ENCODE data around the gene TFDP2.

Gene TFDP2

GRCh38 chr3:142065344-142065743 is 84.0 kb downstream of the TFDP2 start:
- DNase-seq, result no peak

DNA sequence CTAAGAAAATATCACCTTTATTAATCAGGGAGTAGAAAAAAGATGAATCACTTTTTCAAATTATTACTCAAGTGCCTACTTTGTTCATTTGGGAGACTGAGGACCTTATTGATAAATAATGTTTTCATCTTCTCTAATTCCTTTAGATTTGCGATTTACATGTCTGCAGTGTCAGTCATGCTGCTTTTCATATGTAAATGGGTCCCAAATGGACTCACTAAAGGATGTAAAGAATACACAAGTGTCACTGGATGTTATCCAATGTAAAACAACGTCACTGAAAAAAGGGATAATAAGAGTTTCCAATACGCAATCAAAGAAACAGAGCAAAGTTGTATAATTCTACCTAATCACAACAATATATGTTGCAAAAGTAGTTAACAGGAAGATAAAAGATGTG is 84.9 kb downstream of the TFDP2 start:
- no peak for DNase-seq

- DNase-seq, result no peak
Observed at GRCh38 chr3:142057331-142057725, 92.0 kb downstream of the TFDP2 start.

DNA sequence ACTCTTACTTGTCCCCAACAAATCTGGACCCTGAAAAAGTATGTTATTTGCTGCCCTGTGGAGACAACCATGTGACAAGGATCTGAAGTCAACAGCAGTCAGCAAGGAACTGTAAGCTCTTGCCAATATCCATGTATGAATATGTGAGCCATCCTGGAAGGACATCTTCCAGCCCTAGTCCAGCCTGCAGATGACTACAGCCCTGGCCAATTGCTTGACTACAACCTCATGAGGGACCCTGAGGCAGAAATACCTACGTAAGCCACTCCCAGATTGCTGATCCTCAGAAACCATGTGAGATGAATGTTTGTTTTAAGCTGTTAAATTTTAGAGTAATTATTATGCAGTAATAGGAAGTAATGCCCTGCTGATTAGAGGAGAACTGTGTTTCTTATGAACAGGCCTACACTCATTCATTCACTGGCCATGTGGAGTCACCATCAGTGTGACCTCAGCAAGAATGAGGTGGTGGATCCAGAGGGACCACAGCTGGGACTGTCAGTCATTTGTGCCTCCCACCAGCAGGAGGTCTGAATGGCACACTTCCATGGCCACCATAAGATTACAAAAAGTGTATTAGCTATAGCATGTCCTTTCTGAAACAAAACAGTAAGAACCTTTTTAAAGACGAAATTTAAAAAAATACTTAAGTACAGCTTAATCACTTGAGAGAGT is 92.6 kb downstream of the TFDP2 start:
- no peak for DNase-seq

DNA sequence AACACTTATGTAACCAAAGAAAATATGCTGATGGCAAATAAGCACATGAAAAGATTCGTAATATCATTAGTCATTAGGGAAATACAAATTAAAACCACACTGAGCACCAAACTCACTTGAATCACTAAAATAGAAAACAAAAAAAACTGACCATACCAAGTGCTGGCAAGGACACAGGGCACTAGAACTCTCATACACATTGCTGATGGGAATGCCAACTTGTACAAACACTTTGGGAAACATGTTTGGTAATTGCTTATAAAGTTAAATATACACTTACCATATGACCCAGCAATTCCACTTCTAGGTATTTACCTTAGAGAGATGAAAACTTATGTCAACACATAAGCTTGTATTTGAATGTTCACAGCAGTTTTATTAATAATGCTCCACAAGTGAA is 95.5 kb downstream of the TFDP2 start:
- DNase-seq, result no peak

DNA sequence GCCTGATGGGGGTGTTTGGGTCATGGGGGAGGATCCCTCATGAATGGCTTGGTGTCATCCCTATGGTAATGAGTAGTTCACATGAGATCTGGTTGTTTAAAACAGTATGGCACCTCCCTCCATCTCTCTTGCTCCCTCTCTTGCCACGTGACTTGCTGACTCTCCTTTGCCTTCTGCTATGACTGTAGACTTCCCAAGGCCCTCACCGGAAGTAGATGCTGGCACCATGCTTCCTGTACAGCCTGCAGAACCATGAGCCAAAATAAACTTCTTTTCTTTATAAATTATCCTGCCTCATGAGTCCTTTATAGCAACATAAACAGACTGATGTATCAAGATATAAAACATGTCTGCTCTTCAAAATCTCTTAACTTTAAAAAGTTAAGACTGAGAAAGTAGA is 96.1 kb downstream of the TFDP2 start:
- peak; percentile 13 for DNase-seq

GRCh38 chr3:142051351-142051750 is 98.0 kb downstream of the TFDP2 start:
- no peak for DNase-seq

DNA sequence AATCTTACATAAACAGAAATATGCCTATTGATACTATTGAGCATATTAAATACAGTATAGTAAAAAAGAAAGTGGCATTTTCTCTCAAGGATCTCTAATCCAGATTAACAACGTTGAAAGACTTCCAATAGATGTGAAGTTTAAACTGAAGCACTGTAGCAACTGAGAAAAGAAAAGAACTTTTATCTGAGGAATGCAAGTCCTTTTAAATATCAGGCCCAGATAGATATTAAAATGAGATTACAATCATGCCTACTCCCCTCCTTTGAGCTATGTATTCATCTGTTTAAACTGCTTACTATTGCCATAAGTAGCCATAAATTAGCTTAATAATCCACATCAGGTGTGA is 102.3 kb downstream of the TFDP2 start:
- no peak for DNase-seq

DNA sequence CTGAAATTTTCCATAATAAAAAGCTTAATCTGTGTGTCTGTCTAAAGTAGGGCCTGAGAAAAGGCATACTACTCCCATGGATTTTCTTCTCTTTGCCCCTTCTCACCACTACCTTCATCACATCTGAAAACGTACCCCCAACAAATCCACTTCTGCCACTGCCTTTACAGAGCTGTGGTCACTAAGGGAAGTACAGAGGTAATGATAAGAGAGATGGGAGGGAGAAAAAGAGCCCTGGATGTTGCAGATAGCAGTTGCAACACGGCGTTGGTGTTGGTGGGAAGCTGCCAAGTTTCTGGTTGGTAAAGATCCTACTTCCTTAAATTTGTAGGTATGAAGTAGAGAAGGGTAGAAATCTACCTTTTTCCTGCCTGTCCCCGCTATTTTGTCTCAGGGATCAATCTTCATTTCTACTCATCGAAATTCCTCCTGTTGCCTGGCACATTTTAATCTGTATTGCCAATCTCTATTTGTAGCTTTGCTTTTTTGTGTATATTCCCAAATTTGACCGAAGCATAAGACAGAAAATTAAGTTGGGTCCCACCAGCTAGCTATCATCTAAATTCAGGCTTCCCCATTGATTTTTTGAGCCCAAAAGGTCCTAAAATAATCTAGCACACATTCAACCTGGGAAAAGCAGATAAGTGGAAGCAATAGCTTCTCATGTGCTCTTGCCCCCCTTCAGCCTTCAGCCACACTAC is 102.9 kb downstream of the TFDP2 start:
- no peak for DNase-seq

DNA sequence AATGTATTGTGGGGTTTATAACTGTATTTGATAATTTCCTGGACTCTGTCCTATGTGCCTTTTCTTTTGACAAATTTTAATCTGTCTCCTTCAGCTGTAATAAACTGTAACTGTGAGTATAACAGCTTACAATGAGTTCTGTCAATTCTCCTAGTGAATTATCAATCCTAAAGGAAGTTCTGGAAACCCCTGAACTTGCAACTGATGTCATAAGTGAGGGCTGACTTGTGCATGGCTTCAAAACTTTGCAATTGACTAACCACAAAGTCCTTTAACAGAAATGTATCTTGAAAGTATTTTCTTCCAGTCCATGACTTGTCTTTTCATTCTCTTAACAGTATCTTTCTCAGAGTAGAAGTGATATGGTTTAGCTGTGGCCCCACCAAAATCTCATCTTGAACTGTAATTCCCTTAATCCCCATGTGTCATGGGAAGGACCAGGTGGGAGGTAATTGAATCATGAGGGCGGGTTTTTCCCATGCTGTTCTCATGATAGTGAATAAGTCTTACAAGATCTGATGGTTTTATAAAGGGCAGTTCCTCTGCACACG is 108.3 kb downstream of the TFDP2 start:
- DNase-seq, result no peak

- peak; percentile 15 for DNase-seq
Observed at GRCh38 chr3:142035308-142035922, 113.9 kb downstream of the TFDP2 start.

DNA sequence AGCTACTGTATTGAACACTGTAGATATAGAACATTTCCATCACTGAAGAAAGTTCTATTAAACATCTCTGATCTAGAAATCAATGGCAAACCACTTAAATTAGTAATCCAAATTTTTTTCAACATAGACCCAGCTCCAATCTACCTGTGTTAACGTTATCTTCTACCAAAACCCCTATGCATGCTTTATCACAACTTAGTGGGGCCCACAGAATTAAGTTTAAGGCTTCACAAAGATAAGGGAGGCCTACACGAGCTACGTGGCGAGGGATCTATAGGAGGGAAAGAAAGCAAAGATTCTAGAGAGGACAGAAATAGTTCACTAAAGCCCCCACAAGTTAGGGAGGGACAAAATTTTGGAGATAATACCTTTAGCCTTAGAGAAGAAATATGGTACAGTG is 116.1 kb downstream of the TFDP2 start:
- no peak for DNase-seq

GRCh38 chr3:142031575-142031974 is 117.8 kb downstream of the TFDP2 start:
- no peak for DNase-seq

DNA sequence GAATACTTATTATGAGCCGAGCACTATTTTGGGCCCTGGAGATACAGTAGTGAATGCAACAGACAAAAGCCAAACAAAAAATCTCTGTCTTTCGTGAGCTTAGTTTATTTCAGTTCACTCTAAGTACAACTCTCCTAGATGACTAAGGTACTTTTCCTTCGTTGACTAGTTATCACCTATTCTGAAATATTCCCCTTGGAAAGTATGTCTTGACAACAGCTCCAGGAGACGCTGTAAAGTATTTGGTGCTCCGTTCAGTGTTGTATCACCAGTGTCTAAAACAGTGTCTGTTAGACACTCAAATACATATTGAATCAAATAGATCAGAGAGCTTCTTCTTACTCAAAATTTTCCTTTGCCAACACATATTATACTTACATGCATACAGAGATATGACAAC is 119.6 kb downstream of the TFDP2 start:
- no peak for DNase-seq

- DNase-seq, result no peak
Observed at GRCh38 chr3:142029052-142029642, 120.2 kb downstream of the TFDP2 start.

DNA sequence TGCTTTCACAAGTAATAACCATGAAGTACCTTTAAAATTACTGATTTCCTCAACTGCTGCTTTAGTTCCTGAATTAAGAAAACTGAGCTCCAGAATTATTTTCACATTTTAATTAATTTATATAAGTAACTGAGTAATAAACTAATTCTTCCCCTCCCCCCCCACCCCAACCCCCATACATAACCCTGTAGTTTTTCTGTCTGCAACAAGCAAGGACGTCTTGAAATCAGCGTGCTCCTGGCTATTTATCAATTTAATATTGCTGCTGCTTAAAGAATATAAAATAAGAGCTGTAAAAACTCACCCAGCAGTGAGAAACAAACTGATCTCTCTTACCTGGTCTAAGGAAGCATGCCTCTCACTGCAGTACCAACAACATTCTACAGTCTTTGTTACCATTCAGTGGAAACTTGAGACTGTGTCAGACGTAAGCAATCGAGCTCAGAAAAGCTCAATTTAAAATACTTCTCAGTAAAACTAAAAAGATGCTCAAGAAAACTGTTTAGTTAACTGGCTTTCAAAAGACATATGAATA is 121.0 kb downstream of the TFDP2 start:
- DNase-seq, result peak; percentile 51

DNA sequence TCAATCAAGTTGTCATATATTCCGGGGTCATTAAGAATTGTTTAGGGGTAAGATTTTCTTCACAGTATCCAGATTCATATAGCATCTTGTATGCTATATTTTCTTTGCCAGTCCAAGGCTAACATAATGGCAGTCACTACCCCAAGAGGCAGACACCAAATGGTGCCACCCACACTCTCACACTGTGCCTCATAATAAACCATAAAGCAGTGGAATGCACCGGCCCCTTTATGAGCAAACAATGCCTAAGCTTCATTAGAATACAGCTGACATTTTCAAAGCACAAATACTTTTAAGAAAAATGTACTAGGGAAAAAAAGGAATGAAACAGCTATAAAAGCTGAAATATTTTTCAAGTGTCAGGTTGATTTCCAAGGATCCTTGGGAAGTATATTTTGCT is 121.6 kb downstream of the TFDP2 start:
- DNase-seq, result peak; percentile 29

GRCh38 chr3:142027300-142027699 is 122.0 kb downstream of the TFDP2 start:
- DNase-seq, result no peak

DNA sequence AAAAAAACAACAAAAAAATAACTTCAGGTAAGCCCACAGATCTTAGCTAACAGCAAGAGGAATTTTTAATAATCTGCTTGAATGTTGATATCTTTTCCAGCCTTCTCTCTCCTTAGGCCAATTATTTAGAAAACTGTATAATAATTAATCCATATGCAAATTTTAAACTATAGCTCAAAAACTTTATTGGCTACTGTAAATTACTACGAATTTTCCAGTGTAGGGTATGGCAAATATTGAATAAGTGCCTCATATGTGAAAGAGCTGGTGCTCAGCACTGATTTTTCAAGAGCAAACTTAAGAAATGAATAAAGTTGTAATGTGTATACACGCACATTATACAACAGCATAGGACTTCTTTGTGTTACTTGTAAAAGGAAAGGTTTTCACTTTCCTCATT is 123.0 kb downstream of the TFDP2 start:
- no peak for DNase-seq

- peak; percentile 61 for DNase-seq
Observed at GRCh38 chr3:142022381-142022780, 127.0 kb downstream of the TFDP2 start.

- no peak for DNase-seq
Observed at GRCh38 chr3:142021127-142021526, 128.2 kb downstream of the TFDP2 start.

GRCh38 chr3:142019794-142020320 is 129.5 kb downstream of the TFDP2 start:
- DNase-seq, result peak; percentile 53

DNA sequence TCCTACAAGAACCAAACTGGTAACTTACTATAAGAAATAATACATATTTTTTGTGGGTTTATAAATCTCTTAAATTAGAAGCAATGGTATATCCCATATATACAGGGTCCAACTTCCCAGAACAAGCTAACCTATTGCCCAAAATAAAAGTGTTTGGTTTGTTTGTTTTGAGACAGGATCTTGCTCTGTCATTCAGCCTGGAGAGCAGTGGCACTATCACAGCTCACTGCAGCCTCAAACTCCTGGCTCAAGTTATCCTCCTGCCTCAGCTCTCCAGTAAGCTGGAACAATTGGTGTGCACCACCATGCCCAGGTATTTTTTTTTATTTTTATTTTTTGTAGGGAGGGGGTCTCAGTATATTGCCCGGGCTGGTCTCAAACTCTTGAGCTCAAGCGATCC is 135.4 kb downstream of the TFDP2 start:
- DNase-seq, result no peak

All from activated CD4-positive, alpha-beta T cell treated with anti-CD3 and anti-CD28 coated beads, Interleukin-10, Interleukin-2, amounts not matched to agents 100 ng/mL and 50 ng/mL, durations not matched to agents 16 hours and 8 hours (primary cell).